Muscle of arm (tissue), 12 donors: Measurements from ENCODE around the gene TLCD3B. TPM values are rescaled to one million over a fixed set of nuclear protein-coding genes. Genes with fewer than 3 reads are reported as not detected.
"Not testable (repeated sequence)": the region's sequence is repeated elsewhere in the genome, so short reads cannot be mapped to it uniquely, and the experiment has no call there.

Experiments
- DNase-seq: peaks from one replicate; pipeline ENCODE4 v3.0.0-alpha.2; 2013
- polyA plus RNA-seq, 12 donors: library from polyadenylated mRNA; unstranded; fragments of 120-200 nt; gene quantifications; one replicate each; pipeline ENCODE4 v1.2.1, GENCODE V29; 2013; ENCODE audit not compliant: insufficient read length in 12 of 12

TLCD3B gene
- polyA plus RNA-seq, 12 donors: 0.42 to 7.5 (median 0.80) TPM; not detected in 1

DNA sequence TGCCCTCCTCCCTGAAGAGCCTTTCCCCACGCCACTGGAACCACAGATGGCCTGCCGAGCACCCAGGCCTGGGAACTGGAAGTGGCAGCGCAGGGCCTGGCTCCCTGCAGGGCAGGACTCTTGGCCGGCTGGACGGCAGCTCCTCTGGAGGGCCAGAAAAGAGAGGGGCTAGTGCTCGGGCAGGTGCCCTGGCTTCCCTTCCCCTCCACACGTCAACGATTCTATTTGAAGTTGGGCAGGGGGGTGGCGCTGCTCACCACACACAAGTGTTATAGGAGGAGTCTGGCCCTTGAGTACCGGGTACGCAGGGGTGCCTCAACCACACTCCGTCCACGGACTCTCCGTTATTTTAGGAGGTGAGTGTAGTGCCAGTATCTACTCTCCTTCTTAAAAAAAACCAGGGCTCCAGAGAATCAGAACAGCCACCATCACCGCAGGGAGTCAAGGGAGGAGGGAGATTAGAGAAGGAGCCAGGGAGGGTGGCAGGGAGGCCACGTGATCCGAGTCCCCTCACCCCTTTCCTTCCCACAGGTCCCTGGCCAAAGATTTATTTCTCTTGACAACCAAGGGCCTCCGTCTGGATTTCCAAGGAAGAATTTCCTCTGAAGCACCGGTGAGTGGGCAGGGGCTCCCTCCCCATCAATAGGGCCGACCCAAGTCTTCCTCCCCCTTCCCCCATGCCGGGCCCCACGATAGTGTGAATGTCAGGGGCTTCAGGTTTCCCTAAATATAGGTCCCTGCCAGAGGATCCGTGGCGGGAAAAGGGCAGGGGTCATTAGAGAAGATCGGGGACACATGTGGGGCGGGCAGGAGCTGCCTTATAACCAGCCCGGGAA, 33.0 kb upstream of the TLCD3B start:
- peak; percentile 59 for DNase-seq

- no peak for DNase-seq
Measured at GRCh38 chr16:30063278-30063892, 32.3 kb upstream of the TLCD3B start.

DNA sequence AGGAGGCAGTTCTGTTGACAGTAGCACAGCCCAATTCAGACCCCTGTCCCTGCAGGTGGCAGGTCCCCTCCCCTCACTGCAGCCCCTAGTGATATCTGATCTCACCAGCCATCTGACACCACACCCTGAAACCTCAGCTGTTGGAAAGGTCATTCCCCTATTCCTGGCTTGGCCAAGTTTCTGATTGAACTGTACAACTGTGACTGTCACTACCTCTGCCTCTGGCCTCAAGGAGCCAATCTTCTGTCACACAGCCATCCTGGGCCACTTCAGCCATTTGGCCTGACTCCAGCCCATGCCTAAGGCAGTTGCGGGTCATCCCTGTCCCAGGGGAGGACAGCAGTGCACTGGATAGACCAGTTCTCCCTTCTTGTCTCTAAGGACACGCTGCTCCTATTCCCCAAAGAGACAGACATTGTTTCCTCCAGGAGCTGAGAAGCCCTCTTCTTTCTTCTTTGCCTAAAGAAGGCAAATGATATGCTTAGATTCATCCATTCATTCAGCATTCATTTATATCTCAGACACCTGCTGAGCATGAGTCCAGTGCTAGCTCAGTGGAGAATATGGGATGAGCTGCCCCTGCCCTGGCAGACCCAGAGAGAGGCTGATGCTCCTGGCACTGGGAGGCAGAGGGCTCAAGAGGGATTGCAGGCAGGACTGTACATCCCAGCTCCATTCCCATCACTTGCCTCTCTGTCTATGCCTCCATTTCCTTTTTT, 29.9 kb upstream of the TLCD3B start:
- DNase-seq: peak; percentile 50

- no peak for DNase-seq
Measured at GRCh38 chr16:30060346-30060745, 29.3 kb upstream of the TLCD3B start.

- no peak for DNase-seq
Measured at GRCh38 chr16:30054959-30055553, 24.0 kb upstream of the TLCD3B start.

DNA sequence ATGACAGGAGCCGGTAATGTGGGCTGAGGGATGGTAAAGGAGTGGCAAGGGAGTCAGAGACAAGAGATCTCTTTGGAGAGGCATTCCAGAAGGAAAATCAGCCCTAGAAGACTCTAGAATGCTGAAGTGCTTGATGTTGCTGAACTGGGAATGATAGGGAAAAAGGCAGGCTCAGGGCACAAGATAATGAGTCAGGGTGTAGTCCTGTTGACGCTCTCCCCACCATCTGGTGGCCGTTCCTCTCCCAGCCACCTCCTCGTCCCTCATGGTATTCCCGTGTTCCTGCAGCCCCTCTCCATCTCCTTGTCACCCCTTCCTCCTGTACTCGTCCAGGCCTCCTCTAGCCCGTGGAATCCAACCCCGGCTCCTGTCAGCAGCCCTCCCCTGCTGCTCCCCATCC, 23.4 kb upstream of the TLCD3B start:
- no peak for DNase-seq

GRCh38 chr16:30053376-30054015, 22.4 kb upstream of the TLCD3B start:
- no peak for DNase-seq

- DNase-seq: peak; percentile 93
Measured at GRCh38 chr16:30052671-30053372, 21.8 kb upstream of the TLCD3B start.

DNA sequence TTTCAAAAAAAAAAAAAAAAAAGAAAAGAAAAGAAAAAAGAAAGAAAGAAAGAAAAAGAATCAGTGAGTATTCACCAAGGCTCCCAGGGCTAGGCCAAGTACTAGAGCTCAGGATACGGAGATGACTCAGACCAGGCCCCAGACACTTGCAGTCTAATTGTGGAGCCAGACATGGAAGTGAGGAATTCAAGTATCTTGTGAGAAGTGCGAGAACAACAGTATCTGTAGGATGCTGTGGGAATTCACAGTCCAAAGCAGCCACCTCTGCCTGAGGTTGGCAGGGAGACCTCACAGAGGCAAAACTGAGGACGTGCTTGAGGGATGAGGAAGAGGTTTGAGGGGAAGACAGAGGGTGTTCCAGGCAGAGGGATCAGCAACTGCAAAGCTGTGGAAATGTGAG, 20.4 kb upstream of the TLCD3B start:
- DNase-seq: no peak

DNA sequence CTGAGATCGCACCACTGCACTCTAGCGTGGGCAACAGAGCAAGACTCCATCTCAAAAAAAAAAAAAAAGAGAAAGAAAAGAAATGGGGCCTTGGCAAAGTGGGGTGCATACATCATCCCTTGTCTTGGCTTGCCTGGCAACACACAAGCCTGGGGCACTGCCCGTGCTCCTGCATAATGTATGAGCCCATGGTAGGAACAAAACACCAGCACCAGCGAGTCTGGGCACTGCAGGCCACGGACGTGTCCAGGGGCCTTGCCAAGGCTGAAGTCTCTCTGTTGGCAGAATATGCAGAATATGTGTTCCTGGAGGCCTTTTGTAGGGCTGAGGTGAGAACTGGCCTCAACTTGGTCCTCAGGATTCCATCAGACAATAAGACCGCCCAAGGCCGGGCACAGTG, 18.8 kb upstream of the TLCD3B start:
- no peak for DNase-seq

- no peak for DNase-seq
Measured at GRCh38 chr16:30046588-30046987, 15.5 kb upstream of the TLCD3B start.

GRCh38 chr16:30046178-30046577, 15.1 kb upstream of the TLCD3B start:
- DNase-seq: no peak

DNA sequence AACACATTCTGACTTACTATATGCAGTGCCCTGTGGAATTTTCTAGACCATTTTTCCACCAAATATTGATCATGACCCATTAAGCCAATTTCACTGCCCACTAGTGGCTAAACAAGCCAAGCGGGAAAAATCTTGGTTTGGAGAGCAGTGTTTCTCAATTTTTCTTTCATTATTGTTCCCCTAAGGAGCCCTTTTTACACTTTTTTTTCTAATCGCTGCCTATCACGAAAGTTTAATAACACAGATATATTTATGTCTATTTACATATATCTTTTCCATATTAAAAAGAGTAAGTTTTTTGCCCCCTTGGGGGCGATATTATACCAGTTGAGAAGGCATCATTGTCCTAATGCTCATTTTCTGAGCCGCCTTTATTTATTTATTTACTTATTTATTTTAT, 10.8 kb upstream of the TLCD3B start:
- peak; percentile 35 for DNase-seq

DNA sequence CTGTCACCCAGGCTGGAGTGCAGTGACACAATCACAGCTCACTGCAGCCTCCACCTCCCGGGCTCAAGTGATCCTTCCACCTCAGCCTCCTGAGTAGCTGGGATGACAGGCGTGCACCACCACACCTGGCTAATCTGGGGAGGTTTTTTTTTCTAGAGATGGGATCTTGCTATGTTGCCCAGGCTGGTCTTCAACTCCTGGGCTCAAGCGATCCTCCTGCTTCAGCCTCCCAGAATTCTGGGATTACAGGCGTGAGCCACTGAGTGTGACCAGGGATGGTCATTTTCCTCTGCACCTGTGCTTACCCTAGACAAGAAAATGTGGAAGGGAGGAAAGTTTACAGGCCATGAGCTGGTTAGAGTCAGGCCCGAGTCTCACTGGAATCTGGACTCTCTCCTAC, 9.6 kb upstream of the TLCD3B start:
- DNase-seq: not testable (repeated sequence)

GRCh38 chr16:30040221-30040620, 9.2 kb upstream of the TLCD3B start:
- DNase-seq: no peak

GRCh38 chr16:30033270-30033669, 2.2 kb upstream of the TLCD3B start:
- DNase-seq: no peak

DNA sequence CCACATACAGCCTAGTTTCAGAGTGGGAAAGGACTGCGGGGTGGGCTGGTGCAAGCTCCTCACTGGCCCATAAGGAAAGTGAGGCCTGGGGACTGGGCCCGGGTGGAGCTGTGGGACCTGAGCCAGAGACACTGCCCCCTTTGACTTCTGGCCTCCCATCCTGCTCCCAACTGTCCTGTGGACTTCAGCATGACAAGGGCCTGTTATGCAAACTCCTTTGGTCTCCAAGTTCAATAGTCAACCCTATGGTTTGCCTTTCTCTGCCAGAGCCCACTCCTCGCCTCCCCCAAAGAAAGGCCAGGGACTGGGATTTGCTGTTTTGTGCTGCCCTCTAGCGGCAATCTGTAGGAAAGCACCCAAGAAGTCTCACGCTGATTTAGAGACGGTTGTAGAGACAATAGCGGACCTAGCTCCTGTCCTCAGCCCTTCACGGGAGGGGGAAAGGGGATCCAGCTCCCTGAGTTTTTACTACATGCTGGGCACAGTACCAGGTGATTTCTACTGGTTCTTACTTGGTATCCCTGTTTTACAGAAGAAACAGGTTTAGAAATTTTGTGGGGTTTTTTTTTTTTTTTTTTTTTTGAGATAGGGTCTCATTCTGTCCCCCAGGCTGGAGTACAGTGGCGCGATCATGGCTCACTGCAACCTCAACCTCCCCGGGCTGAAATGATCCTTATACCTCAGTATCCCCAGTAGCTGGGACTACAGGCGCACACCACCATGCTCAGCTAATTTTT, 1.2 kb upstream of the TLCD3B start:
- peak; percentile 38 for DNase-seq

- no peak for DNase-seq
Measured at GRCh38 chr16:30031477-30031918, 427 bp upstream of the TLCD3B start.

DNA sequence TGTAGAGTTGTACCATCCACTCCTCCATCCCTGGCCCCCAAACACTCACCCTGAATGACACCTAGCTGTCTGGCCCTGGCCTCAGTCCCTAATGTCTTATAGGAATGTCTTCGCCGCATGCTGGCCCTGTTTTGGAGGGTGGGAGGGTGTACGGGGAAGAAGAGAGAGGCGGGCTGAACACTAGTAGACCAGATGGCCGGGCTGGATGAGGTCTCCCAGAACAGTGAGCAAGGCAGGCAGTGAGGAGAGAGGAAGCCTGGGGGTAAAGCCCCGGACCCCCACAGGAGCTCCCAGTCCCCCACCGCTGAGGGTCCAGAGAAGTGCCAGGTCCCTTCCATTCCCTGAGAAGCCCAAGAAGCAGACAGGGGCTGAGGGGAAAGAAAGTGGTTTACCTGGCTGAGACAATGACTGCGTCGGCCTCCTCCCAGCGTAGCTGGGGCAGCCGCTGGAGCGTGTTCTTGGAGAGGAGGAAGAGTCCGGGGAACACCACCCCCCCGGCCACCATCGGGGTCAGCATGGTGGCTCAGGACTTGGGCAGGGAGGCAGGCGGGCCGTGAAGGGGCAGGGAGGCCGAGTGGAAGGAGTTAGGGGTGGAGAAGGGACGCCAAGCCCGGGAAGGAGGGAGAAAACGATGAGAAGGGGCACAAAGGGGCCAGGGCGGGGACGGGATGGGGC, 923 bp downstream of the TLCD3B start:
- DNase-seq: no peak
